DMS114 treated with DMSO at 0.1 percent for 48 hours (cell line): ENCODE data around the gene IGF2R.
"Not testable (repeated sequence)": the region's sequence is repeated elsewhere in the genome, so short reads cannot be mapped to it uniquely, and the experiment has no call there.

Source experiments
- DNase-seq: peaks from one replicate; lab custom pipeline; 2025; ENCODE audit not compliant: unreplicated experiment; lab: John Stamatoyannopoulos, UW

The IGF2R gene

GRCh38 chr6:159996087-159996622 lies 27.3 kb downstream of the IGF2R start:
- no peak for DNase-seq

DNA sequence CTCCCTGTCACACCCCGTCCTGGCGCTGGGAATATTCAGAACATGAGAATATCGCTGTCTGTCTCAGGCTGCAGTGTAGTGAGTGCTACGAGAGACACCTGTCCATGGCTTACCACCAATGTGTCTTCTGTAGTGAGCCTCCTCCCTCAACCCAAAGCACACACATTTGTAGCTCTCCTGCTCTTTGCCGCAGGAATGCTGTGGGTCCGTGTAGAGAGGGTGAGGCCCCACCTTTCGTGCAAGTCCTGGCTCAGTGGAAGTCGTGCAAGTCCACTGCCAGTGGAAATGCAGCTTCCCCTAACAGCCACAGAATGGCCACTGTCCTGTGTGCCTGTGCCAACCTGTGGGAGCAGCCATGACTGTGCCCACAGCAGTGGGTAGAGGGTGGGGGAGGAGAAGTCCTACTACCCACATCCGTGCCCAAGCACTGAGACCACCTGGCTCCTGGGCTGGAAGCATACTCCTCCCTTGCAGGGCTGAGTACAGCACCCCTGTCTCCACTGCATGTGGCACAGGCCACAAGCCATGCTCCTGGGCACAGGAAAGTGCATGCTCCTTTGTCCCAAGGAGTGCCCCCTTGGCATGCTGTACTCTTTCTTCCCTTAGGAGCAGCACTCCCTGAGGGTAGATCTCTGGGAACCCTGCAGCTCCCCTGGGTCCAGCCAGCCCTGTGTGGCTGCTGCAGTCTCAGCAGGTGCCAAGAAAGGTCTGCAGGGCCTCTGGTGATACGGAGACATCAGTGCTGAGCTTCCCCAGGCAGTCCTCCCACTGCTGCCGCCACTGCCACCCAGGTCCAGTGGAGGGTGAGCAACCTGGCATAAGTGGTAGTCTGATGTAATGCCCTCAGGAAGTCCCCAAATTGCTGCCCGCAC lies 28.0 kb downstream of the IGF2R start:
- no peak for DNase-seq

DNA sequence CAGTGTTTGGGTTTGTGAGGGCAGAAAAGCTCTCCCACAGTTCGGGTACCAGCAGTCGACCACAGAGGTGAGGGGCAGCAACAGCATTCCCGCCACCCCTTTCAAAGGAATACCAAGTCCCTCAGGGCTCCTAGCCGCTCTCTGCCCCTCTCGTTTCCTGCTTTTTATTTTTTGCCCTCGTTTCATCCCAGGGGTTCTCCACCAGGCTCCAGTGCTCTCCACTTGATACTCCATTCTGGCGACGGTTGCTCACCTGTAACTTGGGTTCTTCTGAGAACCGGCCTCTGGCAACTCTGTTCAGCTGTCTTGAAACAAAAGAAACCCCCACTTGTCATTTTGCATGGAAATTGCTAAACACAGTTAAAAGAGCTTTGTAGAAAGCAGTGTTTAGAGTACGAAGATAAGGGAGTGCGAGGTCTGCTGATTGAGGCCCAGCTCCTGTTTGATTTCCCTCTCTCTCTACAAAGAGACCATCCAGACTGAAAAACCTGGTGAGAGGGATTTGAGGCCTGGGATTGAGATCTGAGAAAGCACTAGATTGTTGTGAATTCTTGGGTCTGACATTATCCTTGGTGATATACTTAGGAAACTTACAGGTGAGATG lies 28.7 kb downstream of the IGF2R start:
- no peak for DNase-seq

DNA sequence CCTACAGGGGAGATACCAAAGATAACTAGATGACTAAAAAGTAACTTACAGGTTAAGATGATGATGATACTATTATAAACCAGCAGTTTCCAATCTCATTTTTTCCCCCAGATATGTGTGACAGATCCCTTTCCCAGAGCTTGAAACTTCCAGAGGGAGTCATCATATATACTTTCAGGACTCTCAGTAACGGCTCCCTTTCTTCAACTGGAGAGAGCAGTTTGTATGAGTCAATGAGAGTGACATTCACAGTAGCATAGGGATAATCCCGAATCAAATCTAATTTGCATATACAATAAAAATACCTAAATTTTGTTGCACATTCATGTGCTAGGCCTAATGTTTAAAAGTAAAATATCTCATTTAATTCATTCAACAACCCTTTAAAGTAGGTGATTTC lies 29.7 kb downstream of the IGF2R start:
- DNase-seq, result no peak

- DNase-seq, result no peak
Observed at GRCh38 chr6:159999240-159999671, 30.4 kb downstream of the IGF2R start.

- no peak for DNase-seq
Observed at GRCh38 chr6:160000280-160000704, 31.4 kb downstream of the IGF2R start.

- DNase-seq, result not testable (repeated sequence)
Observed at GRCh38 chr6:160000893-160001427, 32.1 kb downstream of the IGF2R start.

GRCh38 chr6:160002882-160003281 lies 34.0 kb downstream of the IGF2R start:
- no peak for DNase-seq

- DNase-seq, result no peak
Observed at GRCh38 chr6:160004018-160004417, 35.1 kb downstream of the IGF2R start.

DNA sequence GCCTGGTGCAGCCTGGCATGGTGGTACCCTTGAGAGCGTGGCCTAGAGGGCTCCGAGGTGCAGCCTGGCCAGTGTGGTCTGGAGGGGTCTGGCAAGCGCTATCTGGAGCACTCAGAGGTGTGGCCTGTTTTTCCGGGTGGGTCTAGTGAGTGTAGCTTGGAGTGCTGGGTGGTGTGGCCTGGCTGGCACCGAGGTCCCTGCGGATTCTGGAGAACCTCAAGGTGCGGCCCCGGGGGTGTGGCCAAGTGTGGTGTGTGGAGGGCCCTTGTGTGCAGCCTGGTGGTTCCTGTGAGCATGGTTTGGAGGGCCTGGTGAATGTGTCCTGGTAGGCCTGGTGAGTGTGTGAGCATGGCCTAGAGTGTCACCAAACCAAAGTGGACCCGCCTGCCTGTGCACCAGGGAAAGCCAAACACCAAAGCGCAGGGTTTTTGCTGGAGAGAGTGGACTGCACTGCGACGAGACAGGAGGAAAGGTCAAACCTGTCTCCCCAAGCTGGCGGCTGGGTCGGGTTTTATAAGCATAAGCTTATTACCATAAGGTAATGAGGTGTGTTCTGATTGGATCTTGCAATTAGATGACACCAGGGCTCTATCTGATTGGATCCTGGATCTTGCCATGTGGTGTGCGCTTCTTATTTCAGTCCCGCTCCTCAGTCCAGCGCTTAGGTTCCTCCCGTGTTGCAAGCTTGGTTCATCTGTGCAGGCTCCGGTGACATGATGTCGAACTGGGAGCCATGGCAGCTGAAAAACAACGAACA lies 35.7 kb downstream of the IGF2R start:
- no peak for DNase-seq

DNA sequence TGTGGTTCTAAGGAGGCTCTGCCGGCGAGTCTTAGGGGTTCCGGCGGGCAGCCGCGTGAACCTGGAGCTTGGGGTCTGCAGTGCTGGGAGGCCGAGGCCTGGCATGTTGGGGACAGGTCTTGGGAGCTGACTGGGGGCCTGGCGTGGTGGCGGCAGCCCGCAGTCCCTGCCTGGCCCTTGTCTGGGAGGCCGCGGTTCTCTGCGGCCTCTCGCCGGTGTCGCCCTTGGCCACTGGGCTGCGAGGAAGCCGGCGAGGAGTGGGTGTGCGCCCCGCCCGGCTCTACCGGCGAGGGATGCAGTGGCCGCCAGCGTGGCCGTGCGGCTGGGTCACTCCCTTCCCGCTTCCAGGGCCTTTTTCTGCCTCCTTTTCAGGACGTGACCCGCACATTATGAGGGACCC lies 36.3 kb downstream of the IGF2R start:
- DNase-seq, result no peak

GRCh38 chr6:160005861-160006540 lies 37.1 kb downstream of the IGF2R start:
- no peak for DNase-seq

DNA sequence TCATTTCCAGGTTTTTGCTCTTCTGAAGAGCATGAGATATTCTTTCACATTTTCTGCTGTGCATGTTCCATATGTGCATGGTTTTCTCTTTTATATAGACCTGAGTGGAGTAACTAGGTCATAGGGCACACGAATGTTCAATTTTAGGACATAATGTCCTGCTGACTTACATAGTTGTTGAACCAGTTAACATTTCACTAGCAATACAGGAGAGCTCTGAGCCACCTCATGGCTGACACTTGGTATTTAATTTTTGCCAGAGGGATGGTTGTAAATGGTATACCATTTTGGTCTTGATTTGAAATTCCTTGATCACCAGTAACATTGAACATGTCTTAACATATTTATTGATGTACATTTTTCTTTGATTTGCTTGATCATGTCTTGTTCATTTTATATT lies 38.3 kb downstream of the IGF2R start:
- no peak for DNase-seq

- no peak for DNase-seq
Observed at GRCh38 chr6:160007611-160008010, 38.7 kb downstream of the IGF2R start.

DNA sequence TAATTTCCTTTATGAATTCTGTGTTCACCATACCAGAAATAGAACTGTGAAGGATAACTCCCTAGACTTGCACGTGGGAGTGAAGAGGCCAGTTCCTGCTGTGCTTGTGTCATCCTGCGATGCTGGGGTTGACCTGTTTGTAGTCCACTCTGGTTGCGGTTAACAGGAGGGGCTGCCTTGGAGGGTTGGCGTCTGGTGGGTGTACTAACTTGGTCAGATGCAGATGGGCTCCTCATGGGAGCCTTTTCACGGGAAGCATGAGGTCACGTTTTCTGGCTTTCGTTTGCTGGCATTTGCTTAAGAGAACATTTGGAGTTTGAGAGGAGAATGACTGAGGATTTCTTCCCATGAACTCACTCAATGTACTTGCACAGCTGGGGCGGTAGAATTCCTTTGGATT lies 41.2 kb downstream of the IGF2R start:
- DNase-seq, result no peak

GRCh38 chr6:160013987-160014868 lies 45.3 kb downstream of the IGF2R start:
- no peak for DNase-seq

GRCh38 chr6:160014869-160015182 lies 45.9 kb downstream of the IGF2R start:
- DNase-seq, result no peak

- no peak for DNase-seq
Observed at GRCh38 chr6:160015778-160016684, 47.1 kb downstream of the IGF2R start.

- no peak for DNase-seq
Observed at GRCh38 chr6:160022101-160022500, 53.2 kb downstream of the IGF2R start.
